ENCODE data around the gene KLF9.
"Not testable (repeated sequence)": the region's sequence is repeated elsewhere in the genome, so short reads cannot be mapped to it uniquely, and the experiment has no call there.

The KLF9 gene

DNA sequence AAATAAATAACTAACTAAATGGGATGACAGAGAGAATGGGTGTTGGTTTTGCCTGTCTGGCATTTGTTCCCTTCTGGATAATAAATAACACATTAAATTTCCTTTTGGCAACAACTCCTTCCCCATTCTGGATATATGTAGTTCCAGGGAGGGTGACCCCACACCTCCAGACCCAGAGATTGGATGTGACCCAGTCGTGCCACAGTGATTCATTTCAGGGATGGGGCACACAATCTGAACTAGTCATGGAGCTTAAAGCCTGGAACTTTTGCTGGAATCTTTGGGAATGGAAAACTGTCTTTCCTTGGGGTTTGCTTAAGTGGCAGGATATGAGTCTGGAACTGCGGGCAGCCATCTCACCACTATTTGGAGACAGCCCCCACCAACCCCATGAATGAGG is 11.3 kb downstream of the KLF9 start:
- no peak for DNase-seq

DNA sequence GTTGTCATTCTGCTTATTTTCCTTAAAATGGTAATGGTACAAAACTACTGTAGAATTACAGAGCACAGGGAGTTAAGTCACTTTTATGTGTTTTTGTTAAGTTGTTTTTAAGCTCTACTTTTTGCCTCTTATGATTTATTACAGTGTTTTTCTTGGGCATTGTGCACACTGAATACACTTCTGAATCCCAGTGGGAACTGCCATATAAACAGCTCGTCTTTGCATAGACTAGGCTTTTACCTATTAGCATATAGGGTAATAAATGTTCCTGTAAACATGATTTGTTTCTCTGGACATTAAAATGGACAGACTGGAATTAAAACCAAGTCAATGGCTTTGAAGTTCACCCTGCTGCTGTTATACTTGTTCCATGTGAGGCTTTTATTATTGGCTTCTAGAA is 12.2 kb downstream of the KLF9 start:
- no peak for DNase-seq

DNA sequence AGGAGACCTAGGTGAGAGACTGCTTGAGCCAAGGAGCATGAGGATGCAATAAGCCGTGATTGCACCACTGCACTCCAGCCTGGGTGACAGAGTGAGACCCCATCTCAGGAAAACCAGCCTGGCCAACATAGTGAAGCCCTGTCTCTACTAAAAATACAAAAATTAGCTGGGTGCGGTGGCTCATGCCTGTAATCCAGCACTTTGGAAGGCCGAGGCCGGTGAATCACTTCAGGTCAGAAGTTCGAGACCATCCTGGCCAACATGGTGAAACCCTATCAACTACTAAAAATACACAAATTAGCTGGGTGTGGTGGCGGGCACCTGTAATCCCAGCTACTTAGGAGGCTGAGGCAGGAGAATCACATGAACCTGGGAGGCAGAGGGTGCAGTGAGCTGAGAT is 13.2 kb downstream of the KLF9 start:
- not testable (repeated sequence) for DNase-seq

DNA sequence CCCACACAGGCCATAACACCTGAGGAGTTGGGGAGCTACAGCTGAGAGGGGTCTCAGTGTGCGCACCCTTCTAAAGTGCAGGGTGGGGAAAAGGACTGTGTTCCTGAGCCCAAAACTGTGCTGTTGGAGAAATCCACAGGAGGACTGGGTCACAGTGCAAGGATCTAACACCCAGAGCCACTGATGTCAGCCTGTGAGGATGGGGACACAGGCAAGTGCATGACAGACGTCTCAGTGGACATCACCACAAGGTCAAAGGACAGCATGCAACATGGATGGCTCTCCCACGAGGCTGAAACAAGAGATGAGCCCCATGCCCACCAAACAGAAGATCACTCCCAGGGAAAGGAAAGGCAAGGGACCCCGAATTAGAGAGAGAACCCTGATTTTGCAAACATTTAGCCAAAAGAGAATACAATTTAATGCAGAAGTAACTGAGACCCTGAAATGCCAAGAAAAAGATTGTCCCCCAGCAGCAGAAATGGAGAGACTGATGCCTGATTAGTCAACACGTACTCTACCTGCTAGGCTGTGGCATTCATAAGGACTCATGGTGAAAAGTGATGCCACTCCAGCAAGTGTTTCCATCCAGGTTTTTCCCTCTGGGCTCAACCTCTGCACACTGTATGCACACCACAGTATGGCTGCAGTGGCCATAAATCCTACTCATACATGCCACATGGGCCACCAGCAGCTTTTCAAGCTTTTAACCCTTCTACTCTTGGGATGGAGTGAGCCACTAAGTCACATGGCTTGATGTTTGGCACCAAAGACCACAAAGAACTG is 14.2 kb downstream of the KLF9 start:
- no peak for DNase-seq

DNA sequence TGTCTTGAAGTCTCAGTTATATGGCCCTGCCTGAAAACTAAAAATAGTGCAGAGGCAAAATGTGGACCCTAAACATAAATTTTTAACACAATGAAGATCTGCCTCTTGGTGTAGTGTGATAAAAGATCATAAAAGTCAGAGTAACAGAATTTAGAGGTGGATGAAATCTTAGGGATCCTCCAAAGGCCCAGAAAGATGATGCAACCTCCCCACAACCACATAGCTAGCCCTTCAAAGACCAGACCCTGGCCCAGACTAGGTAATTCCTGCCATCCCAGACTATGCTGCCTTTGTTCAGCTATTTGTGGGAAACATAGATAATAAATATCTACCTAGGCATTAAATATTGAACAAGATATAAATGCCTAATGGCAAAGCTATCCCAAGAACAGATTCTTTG is 15.3 kb downstream of the KLF9 start:
- no peak for DNase-seq

DNA sequence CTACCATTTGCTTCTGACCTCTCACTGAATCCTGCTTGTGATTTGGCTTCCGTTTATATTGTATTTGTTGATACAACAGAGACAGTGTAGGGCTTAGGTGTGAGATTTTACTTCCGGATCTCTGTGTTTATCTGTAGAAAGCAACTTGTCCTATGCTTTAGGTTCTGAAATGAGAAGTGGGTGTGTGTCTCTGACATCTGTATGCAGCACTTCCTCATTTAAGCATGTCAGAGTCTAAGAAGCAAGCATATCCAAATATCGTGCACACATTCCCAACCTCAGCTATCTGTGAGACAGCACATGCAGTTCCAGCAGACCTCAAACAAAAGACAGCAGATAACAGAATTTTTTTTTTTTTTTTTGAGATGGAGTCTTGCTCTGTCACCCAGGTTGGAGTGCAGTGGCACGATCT is 16.3 kb downstream of the KLF9 start:
- DNase-seq = no peak

DNA sequence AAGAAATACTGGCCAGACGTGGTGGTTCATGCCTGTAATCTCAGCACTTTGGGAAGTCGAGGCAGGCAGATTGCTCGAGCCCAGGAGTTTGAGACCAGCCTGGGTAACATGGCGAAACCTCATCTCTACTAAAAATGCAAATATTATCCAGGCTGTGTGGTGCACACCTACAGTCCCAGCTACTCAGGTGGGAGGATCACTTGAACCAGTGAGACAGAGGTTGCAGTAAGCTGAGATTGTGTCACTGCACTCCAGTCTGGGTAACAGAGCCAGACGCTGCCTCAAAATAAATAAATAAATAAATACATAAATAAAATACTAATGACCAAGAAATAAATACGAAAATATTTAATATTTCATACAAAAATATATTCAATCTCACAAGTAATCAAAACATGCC is 18.8 kb downstream of the KLF9 start:
- no peak for DNase-seq

DNA sequence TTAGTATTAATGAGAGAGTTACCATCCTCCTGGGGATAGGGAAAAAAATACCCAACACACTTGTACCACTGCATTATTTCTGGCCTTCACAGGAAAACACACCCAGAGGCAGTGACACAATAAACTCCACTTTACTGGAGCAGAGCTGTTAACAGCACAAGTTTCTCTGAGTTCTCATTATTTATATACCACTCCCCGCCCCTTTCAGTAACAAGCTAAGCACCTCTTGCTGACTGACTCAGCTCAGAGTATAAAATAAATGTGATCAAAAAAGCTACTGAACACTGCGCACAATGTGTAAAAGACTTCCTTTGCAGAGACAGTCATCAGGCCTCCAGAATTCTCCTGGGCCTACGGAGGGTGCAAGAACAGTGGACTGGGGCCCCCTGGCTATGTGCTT is 21.6 kb downstream of the KLF9 start:
- no peak for DNase-seq

DNA sequence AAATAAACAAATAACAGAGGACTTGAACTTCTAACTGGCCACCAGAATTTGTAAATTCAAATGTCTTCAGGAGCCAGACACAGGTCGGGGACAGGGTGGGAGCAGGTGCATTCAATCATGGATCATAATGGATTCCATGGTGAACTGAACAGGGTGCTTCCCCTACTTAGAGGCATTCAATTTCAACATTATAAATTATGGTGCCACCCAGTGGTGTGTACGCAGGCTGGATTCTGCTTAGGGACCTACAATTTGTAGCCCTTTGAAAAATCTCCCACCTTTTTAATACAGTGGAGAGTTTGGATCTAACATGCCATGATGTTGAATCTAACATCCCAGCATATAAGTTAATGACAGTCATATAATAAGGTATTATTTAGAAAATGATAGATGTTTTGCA is 22.3 kb downstream of the KLF9 start:
- no peak for DNase-seq

DNA sequence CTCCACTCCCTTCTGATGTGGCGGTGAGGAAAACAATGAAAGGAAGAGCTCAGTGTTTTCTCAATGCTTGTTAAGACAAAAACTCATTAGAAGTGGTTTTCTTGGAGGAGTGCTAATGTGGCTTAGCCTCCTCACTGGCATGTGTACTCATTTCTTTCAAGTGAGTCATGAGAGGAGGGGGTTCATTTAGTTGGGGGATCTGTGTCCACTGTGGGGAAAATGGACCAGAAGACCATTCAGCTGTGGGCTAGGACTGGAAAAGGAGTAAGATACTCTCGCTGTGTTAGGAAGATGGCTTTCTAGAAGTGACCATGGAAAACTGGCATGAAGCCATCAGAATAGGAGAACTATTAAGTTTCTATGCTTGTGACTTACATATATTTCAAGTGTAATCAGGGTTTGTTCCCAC is 23.5 kb downstream of the KLF9 start:
- no peak for DNase-seq

DNA sequence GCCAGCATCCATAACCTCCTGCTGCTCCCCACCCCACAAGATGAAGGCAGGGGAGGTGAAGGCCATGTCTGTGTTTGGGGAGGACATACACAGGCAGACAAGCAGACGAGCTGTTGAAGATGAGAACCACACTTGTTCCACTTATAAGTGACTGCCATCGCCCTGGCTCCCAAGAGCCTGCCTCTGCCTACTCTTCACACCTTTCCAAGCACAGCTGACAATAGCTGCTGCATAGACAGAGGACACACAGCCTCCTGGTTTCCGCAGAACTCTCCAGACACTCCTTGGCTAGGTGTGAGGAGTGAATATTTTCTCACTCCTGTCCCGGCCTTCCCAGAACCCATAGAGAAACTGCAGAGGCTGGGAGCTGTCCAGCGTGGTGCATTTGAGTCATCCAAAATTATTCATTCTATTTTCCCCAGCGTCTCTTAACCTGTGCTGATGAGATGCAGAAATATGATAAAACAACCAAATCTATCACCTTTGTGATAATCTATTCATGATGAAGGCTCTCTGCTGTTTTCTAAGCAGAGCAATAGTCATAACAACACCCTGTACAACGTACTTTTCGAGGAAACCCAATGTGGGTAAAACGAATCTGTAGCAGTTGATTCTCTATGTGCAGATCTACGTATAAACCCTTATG is 24.7 kb downstream of the KLF9 start:
- no peak for DNase-seq

DNA sequence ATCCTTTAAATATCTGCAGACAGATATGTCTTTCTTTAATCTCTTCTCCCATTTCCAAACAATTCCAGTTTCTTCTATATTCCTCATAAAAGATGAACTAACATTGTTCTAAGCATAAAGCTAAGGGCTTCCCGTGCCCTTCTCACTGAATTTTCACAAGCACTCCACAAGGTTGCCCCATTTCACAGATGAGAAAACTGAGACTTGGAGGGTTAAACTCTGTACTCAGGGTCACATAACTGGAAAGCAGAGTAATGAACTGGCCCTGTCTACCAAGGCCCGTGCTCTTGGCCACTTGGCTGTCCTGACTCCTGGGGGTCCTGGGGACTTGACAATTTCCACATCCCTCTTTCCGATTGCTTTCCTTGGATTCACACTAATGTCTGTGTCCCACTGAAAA is 25.3 kb downstream of the KLF9 start:
- no peak for DNase-seq

DNA sequence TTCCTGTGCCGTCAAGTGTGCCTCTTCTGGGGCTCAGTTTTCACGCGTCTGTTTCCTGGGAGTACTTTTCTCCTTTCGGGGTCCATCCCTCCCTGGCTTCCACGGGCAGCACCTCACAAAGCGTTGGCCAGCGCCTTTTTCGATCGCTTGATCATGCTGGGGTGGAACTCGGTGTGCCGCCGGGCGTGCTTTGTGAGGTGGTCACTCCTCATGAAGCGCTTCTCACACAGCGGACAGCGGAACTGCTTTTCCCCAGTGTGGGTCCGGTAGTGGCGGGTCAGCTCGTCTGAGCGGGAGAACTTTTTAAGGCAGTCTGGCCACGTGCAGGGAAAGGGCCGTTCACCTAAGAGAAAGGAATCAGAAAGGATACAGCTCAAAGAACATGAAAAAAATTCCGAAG is 26.8 kb downstream of the KLF9 start:
- DNase-seq = no peak

DNA sequence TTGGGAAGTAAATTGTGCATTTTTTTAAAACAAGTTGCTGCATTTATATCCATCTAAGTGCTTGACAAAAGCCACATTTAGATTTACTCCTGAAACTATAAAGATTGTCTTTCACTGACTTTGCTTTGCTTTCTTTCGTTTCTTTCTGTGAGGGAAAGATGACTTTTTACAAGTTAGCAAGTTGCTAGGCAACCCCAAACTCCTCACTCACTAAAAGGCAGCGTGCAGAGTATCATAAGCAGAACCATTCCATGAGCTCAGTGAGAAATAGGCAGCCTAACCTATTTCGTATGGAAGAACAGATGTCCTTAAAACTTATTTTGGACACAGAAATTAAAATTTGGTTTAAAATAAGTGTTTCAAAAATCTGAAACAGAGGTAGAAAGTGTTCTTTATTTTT is 29.0 kb downstream of the KLF9 start:
- no peak for DNase-seq

DNA sequence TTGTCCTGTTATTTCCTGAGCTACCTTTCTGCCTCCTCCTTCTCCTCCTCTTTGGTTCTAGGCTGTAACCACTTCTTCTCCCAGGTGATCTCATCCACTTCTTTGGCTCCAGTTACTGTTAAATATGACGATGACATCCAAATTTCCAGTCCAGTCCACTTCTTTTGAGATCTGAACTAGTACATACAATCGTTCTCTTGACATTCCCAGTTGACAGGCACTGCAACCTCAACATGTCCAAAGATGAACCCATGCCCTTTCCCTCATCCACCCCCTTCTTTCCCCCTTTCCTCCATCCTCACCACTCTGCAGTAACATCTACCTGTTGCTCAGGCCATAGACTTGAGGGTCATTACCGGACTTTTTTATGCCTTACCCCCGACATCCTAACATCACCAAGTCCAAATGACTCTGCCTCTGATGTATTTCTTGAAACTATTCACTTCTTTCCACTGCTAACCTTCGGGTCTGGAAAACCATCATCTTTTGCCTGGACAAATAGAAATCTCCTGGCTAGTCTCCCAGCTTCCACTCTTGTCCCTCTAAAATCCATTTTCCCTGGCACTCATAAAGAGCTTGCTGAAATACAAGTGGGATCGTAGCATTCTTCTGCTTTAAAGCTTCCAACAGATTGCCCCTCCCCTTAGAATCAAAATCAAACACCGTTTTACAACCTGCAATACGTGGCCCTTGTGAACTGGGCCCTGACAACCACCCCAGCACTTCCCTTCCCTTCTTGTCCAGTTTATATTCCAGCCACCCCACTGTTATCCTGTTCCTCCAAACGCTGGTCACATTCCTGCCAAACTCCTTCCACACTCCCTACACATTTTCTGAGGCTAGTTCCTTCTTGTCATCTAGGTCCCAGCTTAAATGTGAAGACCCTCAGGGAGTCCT is 31.5 kb downstream of the KLF9 start:
- no peak for DNase-seq

DNA sequence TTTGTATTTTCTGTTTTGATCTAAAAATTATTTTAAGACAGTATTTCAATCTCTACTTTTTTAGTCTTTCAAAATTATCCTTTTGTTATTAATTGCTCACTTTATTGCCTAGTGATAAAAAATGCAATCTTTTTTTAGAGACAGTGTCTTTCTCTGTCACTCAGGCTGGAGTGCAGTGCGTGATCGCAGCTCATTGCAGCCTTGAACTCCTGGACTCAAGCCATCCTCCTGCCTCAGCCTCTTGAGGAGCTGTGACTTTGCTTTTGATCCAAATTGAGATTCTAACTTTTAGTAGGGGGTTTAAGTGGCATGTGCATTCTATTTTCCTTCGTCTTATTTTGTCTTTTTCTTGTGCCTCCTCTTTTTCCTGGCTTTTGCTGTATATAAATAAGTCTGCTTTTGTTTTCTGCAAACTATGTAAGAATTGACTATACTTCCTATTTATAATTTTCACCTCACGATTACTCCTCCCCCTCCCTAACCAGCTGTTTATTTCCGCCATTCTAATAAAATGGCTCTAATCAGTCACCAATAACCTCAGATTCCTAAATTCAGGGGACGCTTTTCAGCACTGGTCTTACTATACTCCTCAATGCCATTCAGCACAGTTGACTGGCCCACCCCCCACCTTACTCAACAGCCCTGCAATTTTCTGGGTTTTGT is 32.3 kb downstream of the KLF9 start:
- no peak for DNase-seq

DNA sequence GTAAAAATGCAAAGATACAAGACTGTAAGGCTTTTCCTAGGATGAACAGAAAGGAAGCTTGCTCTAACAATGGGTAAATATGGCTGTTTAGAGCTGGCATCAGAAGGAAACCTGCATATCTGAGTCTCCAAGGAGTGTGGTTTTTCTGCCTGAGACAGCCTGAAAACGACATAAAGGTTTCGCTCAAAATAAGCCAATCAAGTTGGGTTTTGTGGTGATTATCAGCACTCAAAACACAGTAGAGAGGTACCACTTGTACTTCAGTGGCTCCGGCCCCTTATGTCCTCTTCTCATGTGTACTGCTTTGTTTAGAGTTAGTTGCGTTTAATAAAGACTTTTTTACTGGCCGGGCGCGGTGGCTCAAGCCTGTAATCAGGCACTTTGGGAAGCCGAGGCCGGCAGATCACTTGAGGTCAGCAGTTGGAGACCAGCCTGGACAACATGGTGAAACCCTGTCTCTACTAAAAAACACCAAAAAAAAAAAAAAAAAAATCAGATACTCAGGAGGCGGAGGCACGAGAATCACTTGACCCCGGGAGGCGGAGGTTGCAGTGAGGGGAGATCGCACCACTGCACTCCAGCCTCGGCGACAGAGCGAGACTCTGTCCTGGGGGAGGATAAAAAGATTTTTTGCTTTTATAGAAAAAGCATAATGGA is 39.4 kb downstream of the KLF9 start:
- no peak for DNase-seq

DNA sequence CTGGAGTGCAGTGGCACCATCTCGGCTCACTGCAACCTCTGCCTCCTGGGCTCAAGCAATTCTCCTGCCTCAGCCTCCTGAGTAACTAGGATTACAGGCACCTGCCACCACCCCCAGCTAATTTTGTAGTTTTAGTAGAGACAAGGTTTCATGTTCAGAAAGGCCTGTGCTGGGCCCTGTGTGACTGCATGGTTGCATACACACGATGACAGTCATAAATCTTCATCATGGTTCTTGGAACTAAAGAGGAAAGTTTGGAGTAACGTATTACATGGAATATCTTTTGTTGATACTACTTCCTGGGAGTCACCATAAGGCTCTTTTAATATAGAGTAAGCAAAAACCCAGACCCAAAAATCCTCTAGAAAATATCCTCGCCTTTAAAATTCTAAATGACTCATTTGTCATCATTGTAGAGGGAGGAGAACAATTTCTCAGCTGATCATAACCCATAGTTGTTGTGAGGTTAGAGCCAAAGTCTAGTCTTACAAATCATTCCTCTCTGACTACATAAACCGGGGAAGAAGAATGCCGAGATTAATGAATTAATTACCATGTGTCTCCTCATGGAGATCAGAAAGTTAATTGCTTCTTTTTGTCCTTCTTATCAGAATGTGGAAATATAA is 47.0 kb downstream of the KLF9 start:
- no peak for DNase-seq

DNA sequence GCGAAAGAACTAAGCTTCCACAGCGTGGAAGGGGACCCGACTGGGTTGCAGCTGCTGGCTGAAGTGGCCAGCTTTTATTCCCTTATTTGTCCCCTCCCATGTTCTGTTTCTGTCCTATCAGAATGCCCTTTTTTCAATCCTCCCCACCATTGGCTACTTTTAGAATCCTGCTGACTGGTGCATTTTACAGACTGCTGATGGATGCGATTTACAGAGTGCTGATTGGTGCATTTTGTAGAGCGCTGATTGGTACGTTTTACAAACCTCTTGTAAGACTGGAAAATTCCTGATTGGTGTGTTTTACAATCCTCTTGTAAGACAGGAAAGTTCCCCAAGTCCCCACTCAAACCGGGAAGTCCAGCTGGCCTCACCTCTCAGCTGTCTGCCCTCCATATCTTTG is 50.7 kb downstream of the KLF9 start:
- no peak for DNase-seq

DNA sequence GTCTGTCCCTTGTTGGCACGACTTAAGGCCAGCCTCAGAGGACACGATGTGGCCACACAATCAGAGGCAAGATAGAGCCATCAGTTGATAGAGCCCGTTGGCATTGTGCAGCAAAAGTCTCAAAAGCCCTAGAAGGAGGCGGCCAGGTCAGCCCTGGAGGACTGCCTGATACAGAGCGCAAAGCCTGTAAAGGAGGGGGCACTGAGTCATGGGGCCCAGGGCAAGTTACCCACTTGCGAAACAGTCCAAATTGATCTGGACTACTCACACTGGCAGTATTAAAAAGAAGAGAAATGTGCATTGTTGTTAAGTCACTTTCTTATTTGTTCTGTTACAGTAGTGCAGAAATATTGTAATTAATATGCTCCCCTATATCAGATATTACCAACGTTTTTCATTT is 51.5 kb downstream of the KLF9 start:
- DNase-seq = no peak

DNA sequence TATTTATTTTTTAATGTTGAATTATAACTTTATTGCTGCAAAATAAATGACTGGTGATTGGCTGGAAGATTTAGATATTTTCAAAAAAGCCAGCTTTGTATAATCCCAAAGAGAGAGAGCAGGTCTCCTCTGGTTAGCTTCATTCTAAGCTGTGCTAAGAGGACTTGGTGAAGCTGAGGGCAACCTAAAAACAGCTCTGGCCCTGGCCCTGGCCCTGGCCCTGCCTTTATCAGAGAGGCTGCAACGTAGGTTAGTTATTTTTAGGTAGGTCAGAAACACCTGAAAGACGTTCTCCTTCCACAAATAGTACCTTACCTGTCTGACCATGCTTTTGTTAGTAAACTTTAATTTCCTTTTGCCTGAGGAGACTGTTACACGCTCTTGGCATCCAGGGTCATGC is 58.7 kb downstream of the KLF9 start:
- DNase-seq = no peak

DNA sequence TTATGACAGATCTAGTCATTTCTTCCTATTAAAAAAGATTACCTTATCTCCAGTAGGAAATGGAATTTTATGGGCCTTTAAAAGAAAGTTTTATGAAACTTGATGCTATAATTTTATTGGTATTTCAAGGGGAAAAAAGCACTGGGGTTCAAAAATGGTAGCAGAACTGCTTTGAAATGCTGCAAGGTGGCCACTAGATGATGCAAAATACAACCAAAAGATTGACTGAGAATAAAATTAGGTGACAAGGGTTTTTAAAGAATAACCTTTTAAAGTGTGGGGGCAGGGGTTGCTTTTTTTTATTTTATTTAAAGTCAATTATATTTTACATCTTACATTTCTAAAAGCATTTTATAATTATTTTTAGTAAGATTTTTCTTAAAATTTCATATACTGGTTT is 61.7 kb downstream of the KLF9 start:
- no peak for DNase-seq
